CD8-positive, alpha-beta memory T cell (primary cell): ENCODE data around the gene TMEM95. TPM values are rescaled to one million over a fixed set of nuclear protein-coding genes. Genes with fewer than 3 reads are reported as not detected.

Source experiments
- CTCF ChIA-PET: fragments of 350-600 bp; sonication (Branson Sonifier 250); formaldehyde crosslinking; loops from one replicate; lab custom pipeline; 2021; ENCODE audit warnings: antibody characterized with exemption; lab: Charles Lee
- POLR2A ChIA-PET: fragments of 350-600 bp; sonication (Branson Sonifier 250); formaldehyde crosslinking; loops from one replicate; lab custom pipeline; 2021; ENCODE audit warnings: antibody characterized with exemption; lab: Charles Lee
- DNase-seq, 5 donors: peaks; one replicate each; pipeline versions ENCODE4 v3.0.0 to v3.0.0-alpha.2; 2020 to 2022; ENCODE audit warnings: mixed read lengths in 1 of 5
- H3K27ac ChIP-seq: one replicate; pipeline ENCODE4 v1.7.0; 2013; ENCODE audit warnings: low read depth, mild to moderate bottlenecking, low read length, moderate library complexity
- H3K27me3 ChIP-seq: 2 replicates; pipeline ENCODE4 v1.7.0; 2013; ENCODE audit warnings: low read length, mild to moderate bottlenecking; ENCODE audit not compliant: insufficient read depth, poor library complexity, severe bottlenecking
- H3K36me3 ChIP-seq: 2 replicates; pipeline ENCODE4 v1.7.0; 2013; ENCODE audit warnings: mild to moderate bottlenecking, low read length, moderate library complexity; ENCODE audit not compliant: insufficient read depth
- H3K4me1 ChIP-seq: 2 replicates; pipeline ENCODE4 v1.7.0; 2013; ENCODE audit warnings: mild to moderate bottlenecking, low read length, moderate library complexity; ENCODE audit not compliant: insufficient read depth
- H3K4me3 ChIP-seq: 2 replicates; pipeline ENCODE4 v1.7.0; 2013; ENCODE audit warnings: mild to moderate bottlenecking, low read length
- H3K9me3 ChIP-seq: 2 replicates; pipeline ENCODE4 v1.7.0; 2013; ENCODE audit warnings: mild to moderate bottlenecking, low read length
- H3K27ac Mint-ChIP-seq, 8 donors: one replicate each; pipeline ENCODE4 v1.8.0; 2020 to 2021; ENCODE audit warnings: mixed read lengths in 8 of 8, mild to moderate bottlenecking in 6 of 8, inconsistent platforms in 3 of 8, moderate library complexity in 3 of 8
- H3K27me3 Mint-ChIP-seq, 2 donors: one replicate each; pipeline ENCODE4 v1.8.0; 2020 to 2021; ENCODE audit warnings: mixed read lengths in 2 of 2, mild to moderate bottlenecking in 1 of 2, moderate library complexity in 1 of 2
- H3K36me3 Mint-ChIP-seq, 3 donors: one replicate each; pipeline ENCODE4 v1.8.0; 2020 to 2021; ENCODE audit warnings: mixed read lengths in 3 of 3, inconsistent platforms in 1 of 3, mild to moderate bottlenecking in 1 of 3
- H3K4me1 Mint-ChIP-seq, 3 donors: one replicate each; pipeline ENCODE4 v1.8.0; 2020 to 2021; ENCODE audit warnings: mixed read lengths in 3 of 3, inconsistent platforms in 1 of 3, mild to moderate bottlenecking in 1 of 3
- H3K4me3 Mint-ChIP-seq, 7 donors: one replicate each; pipeline ENCODE4 v1.8.0; 2020 to 2021; ENCODE audit warnings: mixed read lengths in 7 of 7, mild to moderate bottlenecking in 6 of 7, moderate library complexity in 4 of 7, inconsistent platforms in 2 of 7
- H3K9me3 Mint-ChIP-seq, 5 donors: one replicate each; pipeline ENCODE4 v1.8.0; 2020 to 2022; ENCODE audit warnings: mixed read lengths in 5 of 5, mild to moderate bottlenecking in 3 of 5, moderate library complexity in 2 of 5, inconsistent platforms in 1 of 5
- polyA plus RNA-seq: library from polyadenylated mRNA; unstranded; fragments of 300-500 nt; fragmentation: Illumina TruSeq; gene quantifications from one replicate; pipeline ENCODE4 v1.2.3, GENCODE V29; 2021
- total RNA-seq, 2 experiments: library from RNA; stranded (reverse); gene quantifications; one replicate each; pipeline ENCODE4 v1.2.3, GENCODE V29; 2021

TMEM95 gene
- total and polyA plus RNA-seq, 3 experiments from 2014 or later: not detected

GRCh38 chr17:7317161-7317803 lies 37.7 kb upstream of the TMEM95 start:
- CTCF ChIA-PET: interaction anchor here (1.0 to 1.4 kb wide), 3 partner anchors 12 to 38 kb away, joined by 3 to 4 read pairs (median 4); partner anchors contain the start of gene TMEM95
- Mint-ChIP-seq H3K4me3 (peak overlapping the region in 6 of 7 donors; percentile 36 to 86 (median 50)), H3K9me3 (no peaks in the 10 kb centered on the region), H3K36me3 (peaks cover 0 to 82% (median 13%) of the 10 kb centered on the region in 3 donors), H3K27me3 (peaks cover 0 to 8% of the 10 kb centered on the region in 2 donors), H3K27ac (peak overlapping the region in 5 of 8 donors; percentile 21 to 83 (median 66)), H3K4me1 (peaks cover 25 to 38% (median 31%) of the 10 kb centered on the region in 3 donors)
- POLR2A ChIA-PET: interaction anchor here (0.7 to 3.8 kb wide), 2 partner anchors 19 kb away, joined by 4 to 17 read pairs; partner anchors contain the start of gene ACAP1
- no peak for DNase-seq
- H3K36me3 ChIP-seq: peaks cover 39% of the 10 kb centered on the region
- peaks cover 31% of the 10 kb centered on the region for H3K4me1 ChIP-seq
- no peaks in the 10 kb centered on the region for H3K9me3 ChIP-seq
- no peak overlapping the region for H3K27ac ChIP-seq
- no peak overlapping the region for H3K4me3 ChIP-seq
- H3K27me3 ChIP-seq: no peaks in the 10 kb centered on the region

DNA sequence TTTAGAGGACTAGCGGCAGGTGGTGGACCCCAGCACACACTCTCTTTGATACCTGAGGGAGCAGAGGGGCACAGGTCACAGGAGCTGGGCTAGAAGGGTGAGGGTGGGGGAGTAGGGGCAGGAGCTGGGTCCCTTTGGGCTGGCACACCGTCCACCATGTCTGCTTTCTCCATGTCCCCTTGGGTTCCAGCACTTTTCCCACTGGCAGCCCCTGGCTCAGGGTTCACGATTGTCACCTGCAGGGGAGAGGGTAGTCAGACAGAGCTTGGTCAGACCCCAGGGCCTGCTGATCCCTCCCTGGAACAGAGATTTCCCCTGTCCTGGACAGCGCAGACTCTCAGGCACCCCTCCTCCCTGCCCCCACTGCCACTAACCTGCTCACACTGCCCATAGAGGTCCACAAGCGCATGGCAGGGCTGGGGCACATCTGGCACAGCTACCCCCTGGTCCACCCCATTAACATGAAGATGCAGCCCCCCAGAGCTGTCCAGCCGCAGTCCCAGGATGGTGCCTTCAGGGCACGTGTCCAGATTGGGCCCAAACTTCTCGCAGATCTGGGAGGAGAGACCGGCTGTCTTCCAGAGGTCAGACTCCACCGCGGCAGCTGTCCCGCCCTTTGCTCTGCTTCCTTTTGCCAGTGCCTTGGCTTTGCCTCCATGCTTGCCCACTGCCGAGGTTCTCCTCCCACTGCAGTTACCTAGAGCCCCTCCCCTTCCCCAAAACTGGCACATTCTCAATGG lies 36.7 kb upstream of the TMEM95 start:
- POLR2A ChIA-PET: no interaction called here
- H3K4me1 ChIP-seq: peaks cover 21% of the 10 kb centered on the region
- no peaks in the 10 kb centered on the region for H3K9me3 Mint-ChIP-seq
- H3K27ac ChIP-seq: no peak overlapping the region
- DNase-seq: no peak
- peaks cover 15 to 28% (median 21%) of the 10 kb centered on the region in 3 donors for H3K4me1 Mint-ChIP-seq
- H3K27me3 ChIP-seq: no peaks in the 10 kb centered on the region
- peaks cover 39% of the 10 kb centered on the region for H3K36me3 ChIP-seq
- H3K9me3 ChIP-seq: no peaks in the 10 kb centered on the region
- peaks cover 0 to 2% of the 10 kb centered on the region in 2 donors for H3K27me3 Mint-ChIP-seq
- CTCF ChIA-PET: interaction anchor here (1.0 to 1.4 kb wide), 3 partner anchors 13 to 37 kb away, joined by 3 to 4 read pairs (median 4); partner anchors contain the start of gene TMEM95
- peaks cover 0 to 82% (median 11%) of the 10 kb centered on the region in 3 donors for H3K36me3 Mint-ChIP-seq
- H3K27ac Mint-ChIP-seq: peak overlapping the region in 4 of 8 donors; percentile 42 to 91 (median 65)
- H3K4me3 Mint-ChIP-seq: peak overlapping the region in 3 of 7 donors; percentile 34 to 86 (median 80)
- no peak overlapping the region for H3K4me3 ChIP-seq

DNA sequence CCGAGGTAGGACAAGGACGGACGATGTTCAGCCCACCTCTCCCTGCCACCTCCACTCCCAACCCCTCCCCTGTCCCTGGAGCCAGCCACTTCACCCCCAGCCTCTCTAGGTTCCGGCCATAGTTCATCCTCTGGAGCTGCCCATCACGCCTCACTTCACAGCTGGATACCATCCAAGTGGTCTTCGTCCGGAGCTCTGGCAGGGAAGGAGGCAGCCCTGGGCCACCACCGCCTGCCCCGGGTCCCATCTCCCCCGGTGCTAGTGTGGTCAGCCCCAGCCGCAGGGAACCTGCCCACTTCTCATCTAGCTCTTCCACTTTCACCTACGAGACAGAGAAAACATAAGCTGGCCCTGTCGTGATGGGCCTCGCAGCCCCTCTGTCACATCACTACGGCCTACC lies 33.5 kb upstream of the TMEM95 start:
- DNase-seq: no peak
- Mint-ChIP-seq H3K27ac (peak overlapping the region in 1 of 8 donors; percentile 27), H3K4me1 (peaks cover 4 to 9% (median 6%) of the 10 kb centered on the region in 3 donors), H3K9me3 (no peaks in the 10 kb centered on the region), H3K27me3 (no peaks in the 10 kb centered on the region), H3K36me3 (peaks cover 0 to 83% (median 11%) of the 10 kb centered on the region in 3 donors), H3K4me3 (peak overlapping the region in 1 of 7 donors; percentile 42)
- ChIA-PET POLR2A (no interaction called here), CTCF (interaction anchor here (1.2 to 9.8 kb wide), 3 partner anchors 9 to 34 kb away, joined by 4 to 85 read pairs (median 5); partner anchors contain the start of gene ACAP1)
- H3K27ac ChIP-seq: no peak overlapping the region
- H3K4me1 ChIP-seq: peaks cover 13% of the 10 kb centered on the region
- peaks cover 36% of the 10 kb centered on the region for H3K36me3 ChIP-seq
- no peak overlapping the region for H3K4me3 ChIP-seq
- no peaks in the 10 kb centered on the region for H3K27me3 ChIP-seq
- H3K9me3 ChIP-seq: no peaks in the 10 kb centered on the region

DNA sequence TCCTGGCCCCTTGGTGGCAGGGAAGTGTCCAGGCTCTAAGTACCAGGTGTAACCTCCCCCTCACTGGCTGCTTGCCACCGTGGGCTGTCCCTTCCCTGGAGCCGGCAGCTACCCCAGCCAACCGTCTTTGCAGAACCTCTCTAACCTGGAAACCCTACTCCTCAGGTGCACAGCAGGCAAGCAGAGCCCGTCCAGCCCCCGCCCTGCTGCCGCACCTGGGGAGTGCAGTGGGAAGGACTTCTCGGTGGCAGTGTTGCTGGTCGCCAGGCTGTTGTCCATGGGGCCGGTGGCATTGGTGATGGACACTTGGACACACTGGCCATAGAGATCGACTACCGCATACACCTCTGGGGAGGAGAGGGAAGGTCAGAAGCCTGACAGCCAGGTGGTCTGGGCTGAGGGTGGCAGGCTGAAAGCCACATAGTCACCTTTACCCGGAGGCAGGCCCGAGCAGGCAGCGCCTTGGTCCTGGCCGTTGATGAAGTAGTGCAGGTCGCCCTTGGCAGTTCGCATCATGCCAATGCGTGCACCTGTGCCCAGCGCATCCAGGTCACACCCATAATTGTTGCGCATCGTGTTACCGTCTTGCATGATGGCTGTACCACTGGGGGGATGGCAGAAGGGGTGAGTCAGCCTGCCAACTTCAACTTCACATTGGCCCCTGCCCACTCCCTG lies 32.3 kb upstream of the TMEM95 start:
- H3K27ac Mint-ChIP-seq: no peak overlapping the region
- no peak overlapping the region for H3K27ac ChIP-seq
- H3K27me3 ChIP-seq: no peaks in the 10 kb centered on the region
- no peak overlapping the region for H3K4me3 ChIP-seq
- peaks cover 4 to 15% (median 6%) of the 10 kb centered on the region in 3 donors for H3K4me1 Mint-ChIP-seq
- H3K27me3 Mint-ChIP-seq: no peaks in the 10 kb centered on the region
- H3K4me1 ChIP-seq: peaks cover 13% of the 10 kb centered on the region
- peaks cover 0 to 83% (median 8%) of the 10 kb centered on the region in 3 donors for H3K36me3 Mint-ChIP-seq
- DNase-seq: no peak
- ChIA-PET POLR2A (interaction anchor here (0.5 kb wide), 1 partner anchor 296 kb away, joined by 3 read pairs; no protein-coding TSS in a partner anchor), CTCF (interaction anchor here (1.0 to 9.8 kb wide), 4 partner anchors 8 to 42 kb away, joined by 3 to 85 read pairs (median 6); partner anchors contain the start of gene ACAP1)
- H3K9me3 Mint-ChIP-seq: no peaks in the 10 kb centered on the region
- H3K9me3 ChIP-seq: no peaks in the 10 kb centered on the region
- no peak overlapping the region for H3K4me3 Mint-ChIP-seq
- H3K36me3 ChIP-seq: peaks cover 36% of the 10 kb centered on the region

- H3K4me3 ChIP-seq: no peak overlapping the region
- ChIA-PET CTCF (interaction anchor here (0.5 to 9.8 kb wide), 9 partner anchors 9 to 48 kb away, joined by 3 to 85 read pairs (median 5); partner anchors contain the start of genes ACAP1 and GPS2), POLR2A (interaction anchor here (1.0 to 1.6 kb wide), 4 partner anchors 11 to 14 kb away, joined by 3 to 7 read pairs (median 4); partner anchors contain the start of gene ACAP1)
- Mint-ChIP-seq H3K4me3 (peak overlapping the region in 2 of 7 donors; percentile 13 to 58), H3K36me3 (peaks cover 0 to 74% (median 5%) of the 10 kb centered on the region in 3 donors), H3K27ac (peak overlapping the region in 4 of 8 donors; percentile 11 to 80 (median 39)), H3K9me3 (no peaks in the 10 kb centered on the region), H3K27me3 (no peaks in the 10 kb centered on the region), H3K4me1 (peaks cover 16 to 27% (median 16%) of the 10 kb centered on the region in 3 donors)
- peaks cover 36% of the 10 kb centered on the region for H3K36me3 ChIP-seq
- peak; percentile 54 to 76 (median 57) for DNase-seq
- no peaks in the 10 kb centered on the region for H3K27me3 ChIP-seq
- H3K27ac ChIP-seq: no peak overlapping the region
- H3K9me3 ChIP-seq: no peaks in the 10 kb centered on the region
- peaks cover 23% of the 10 kb centered on the region for H3K4me1 ChIP-seq
These were observed 31.1 kb upstream of the TMEM95 start for GRCh38 chr17:7323731-7324437.

DNA sequence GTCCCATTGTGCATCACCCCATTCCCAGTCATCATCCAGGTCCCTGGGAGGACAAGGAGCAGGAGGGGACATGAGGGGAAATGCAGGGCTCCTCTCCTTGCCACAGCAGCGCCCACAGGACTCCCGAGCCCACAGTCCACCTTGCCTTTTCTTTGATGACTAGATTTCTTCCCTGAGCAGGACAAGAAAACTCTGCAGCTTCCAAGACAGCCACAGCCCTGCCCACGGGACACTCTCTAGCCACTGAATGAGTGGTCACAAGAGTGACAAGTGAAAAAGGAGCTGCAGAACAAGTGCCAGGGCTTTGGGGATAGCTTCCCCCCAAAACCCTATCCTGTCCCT lies 30.5 kb upstream of the TMEM95 start:
- Mint-ChIP-seq H3K27ac (peak overlapping the region in 2 of 8 donors; percentile 11 to 80), H3K9me3 (no peaks in the 10 kb centered on the region), H3K4me3 (peak overlapping the region in 1 of 7 donors; percentile 58), H3K4me1 (peaks cover 17 to 30% (median 18%) of the 10 kb centered on the region in 3 donors), H3K27me3 (peaks cover 0 to 2% of the 10 kb centered on the region in 2 donors), H3K36me3 (peaks cover 0 to 73% (median 5%) of the 10 kb centered on the region in 3 donors)
- Histone ChIP-seq H3K4me3 (no peak overlapping the region), H3K27me3 (no peaks in the 10 kb centered on the region), H3K27ac (no peak overlapping the region), H3K36me3 (peaks cover 36% of the 10 kb centered on the region), H3K4me1 (peaks cover 23% of the 10 kb centered on the region), H3K9me3 (no peaks in the 10 kb centered on the region)
- POLR2A ChIA-PET: interaction anchor here (1.0 to 1.6 kb wide), 4 partner anchors 10 to 15 kb away, joined by 3 to 7 read pairs (median 4); partner anchors contain the start of gene ACAP1
- CTCF ChIA-PET: interaction anchor here (0.6 to 9.8 kb wide), 10 partner anchors 9 to 112 kb away, joined by 3 to 85 read pairs (median 4); partner anchors contain the start of genes ACAP1, GPS2 and TMEM256
- no peak for DNase-seq
